HFF-Myc (cell line): ENCODE measurements around the gene SLC11A1.
A peak's percentile ranks its signal among the peaks of the same experiment; 100 is the strongest.

ENCODE experiments used
- DNase-seq: peaks from one replicate; pipeline ENCODE4 v3.0.0-alpha.2; 2011; ENCODE audit warnings: low read depth; ENCODE audit errors: extremely low read depth
- H3K4me3 ChIP-seq: replicated peaks from 2 replicates; pipeline ENCODE4 v1.5.1; 2011; ENCODE audit warnings: low read depth, mild to moderate bottlenecking, control low read depth, low read length
- CTCF ChIP-seq: IDR thresholded peaks from 2 replicates; pipeline ENCODE4 v1.5.1; 2012; ENCODE audit warnings: mild to moderate bottlenecking, low read depth, low read length, control low read depth; ENCODE audit errors: missing control alignments

SLC11A1 gene

GRCh38 chr2:218405086-218405745 lies 23.1 kb downstream of the SLC11A1 start:
- TF ChIP-seq CTCF: no peak
- no peak overlapping the region for H3K4me3 ChIP-seq
- no peak for DNase-seq

GRCh38 chr2:218405746-218406208 lies 23.7 kb downstream of the SLC11A1 start:
- no peak for DNase-seq
- TF ChIP-seq CTCF: no peak

GRCh38 chr2:218406209-218406948 lies 24.3 kb downstream of the SLC11A1 start:
- peak overlapping the region; percentile 39 for H3K4me3 ChIP-seq
- TF ChIP-seq CTCF: peak; percentile 73
- DNase-seq: peak; percentile 71

More at GRCh38 chr2:218405746-218406208, 23.7 kb downstream of the SLC11A1 start:
- peak overlapping the region; percentile 28 for H3K4me3 ChIP-seq

- peak overlapping the region; percentile 39 for H3K4me3 ChIP-seq
- peak; percentile 60 for DNase-seq
- no peak for TF ChIP-seq CTCF
Observed at GRCh38 chr2:218406949-218407618, 25.0 kb downstream of the SLC11A1 start.

- no peak overlapping the region; the same call in 1 of the 2 replicates for H3K4me3 ChIP-seq
- no peak for DNase-seq
Observed at GRCh38 chr2:218407717-218408116, 25.6 kb downstream of the SLC11A1 start.

More at GRCh38 chr2:218407717-218408116, 25.6 kb downstream of the SLC11A1 start:
- TF ChIP-seq CTCF: no peak
